Activated naive CD4-positive, alpha-beta T cell treated with anti-CD3 and anti-CD28 coated beads, Interleukin-2, amount 50 U/mL, for 24 hours (primary cell): ENCODE results near the gene DNAI1.
"Not testable (repeated sequence)": the region's sequence is repeated elsewhere in the genome, so short reads cannot be mapped to it uniquely, and the experiment has no call there.

Source experiments
- H3K27ac Mint-ChIP-seq: one replicate; pipeline ENCODE4 v1.8.0; 2021; ENCODE audit warnings: mild to moderate bottlenecking, mixed read lengths
- H3K27me3 Mint-ChIP-seq: one replicate; pipeline ENCODE4 v1.8.0; 2021; ENCODE audit warnings: mixed read lengths
- H3K36me3 Mint-ChIP-seq: one replicate; pipeline ENCODE4 v1.8.0; 2021; ENCODE audit warnings: mixed read lengths
- H3K4me1 Mint-ChIP-seq: one replicate; pipeline ENCODE4 v1.8.0; 2021; ENCODE audit warnings: mixed read lengths
- H3K4me3 Mint-ChIP-seq: one replicate; pipeline ENCODE4 v1.8.0; 2021; ENCODE audit warnings: mild to moderate bottlenecking, mixed read lengths
- H3K9me3 Mint-ChIP-seq: one replicate; pipeline ENCODE4 v1.8.0; 2021; ENCODE audit warnings: mixed read lengths

DNAI1 gene

GRCh38 chr9:34458013-34458958 lies at the start of gene DNAI1, which contains the start of gene FAM219A:
Gene DNAI1, plus strand, starts transcription at chr9:34458805. Its CDS starts 201 bp downstream, at chr9:34459006.
Gene FAM219A, minus strand, starts transcription at chr9:34458570. Its CDS starts 307 bp downstream, at chr9:34458263.
- peak within 1 kb of the TSS; percentile 93 for H3K4me3 Mint-ChIP-seq
- no peaks in the 10 kb centered on the region for H3K27me3 Mint-ChIP-seq
- no peaks in the 10 kb centered on the region for H3K9me3 Mint-ChIP-seq
- H3K36me3 Mint-ChIP-seq = no peaks in the 10 kb centered on the region
- peaks cover 39% of the 10 kb centered on the region for H3K4me1 Mint-ChIP-seq
- peak within 1 kb of the TSS; percentile 85 for H3K27ac Mint-ChIP-seq

- no peaks in the 10 kb centered on the region for H3K9me3 Mint-ChIP-seq
- H3K4me3 Mint-ChIP-seq = no peak overlapping the region
- no peaks in the 10 kb centered on the region for H3K27me3 Mint-ChIP-seq
- H3K4me1 Mint-ChIP-seq = no peaks in the 10 kb centered on the region
- H3K27ac Mint-ChIP-seq = no peak overlapping the region
- peaks cover 4% of the 10 kb centered on the region for H3K36me3 Mint-ChIP-seq
These were observed 49.5 kb upstream of the DNAI1 start for GRCh38 chr9:34409154-34409553.

- Mint-ChIP-seq H3K9me3 (no peaks in the 10 kb centered on the region), H3K4me1 (no peaks in the 10 kb centered on the region), H3K27me3 (no peaks in the 10 kb centered on the region), H3K36me3 (peaks cover 4% of the 10 kb centered on the region), H3K4me3 (no peak overlapping the region), H3K27ac (no peak overlapping the region)
These were observed 46.3 kb upstream of the DNAI1 start for GRCh38 chr9:34412336-34412735.

- Mint-ChIP-seq H3K27me3 (no peaks in the 10 kb centered on the region), H3K4me3 (no peak overlapping the region), H3K36me3 (peaks cover 4% of the 10 kb centered on the region), H3K9me3 (no peaks in the 10 kb centered on the region), H3K4me1 (no peaks in the 10 kb centered on the region), H3K27ac (no peak overlapping the region)
These were observed 45.3 kb upstream of the DNAI1 start for GRCh38 chr9:34413231-34413852.

GRCh38 chr9:34417734-34418133 lies 40.9 kb upstream of the DNAI1 start:
- Mint-ChIP-seq H3K4me1 (no peaks in the 10 kb centered on the region), H3K9me3 (no peaks in the 10 kb centered on the region), H3K36me3 (peaks cover under 1% of the 10 kb centered on the region), H3K4me3 (no peak overlapping the region), H3K27ac (no peak overlapping the region), H3K27me3 (no peaks in the 10 kb centered on the region)

- Mint-ChIP-seq H3K36me3 (peaks cover 1% of the 10 kb centered on the region), H3K4me3 (no peak overlapping the region), H3K9me3 (no peaks in the 10 kb centered on the region), H3K4me1 (no peaks in the 10 kb centered on the region), H3K27me3 (no peaks in the 10 kb centered on the region), H3K27ac (no peak overlapping the region)
These were observed 38.7 kb upstream of the DNAI1 start for GRCh38 chr9:34419716-34420504.

GRCh38 chr9:34426347-34427074 lies 32.1 kb upstream of the DNAI1 start:
- no peak overlapping the region for H3K4me3 Mint-ChIP-seq
- peaks cover 1% of the 10 kb centered on the region for H3K36me3 Mint-ChIP-seq
- H3K27ac Mint-ChIP-seq = no peak overlapping the region
- no peaks in the 10 kb centered on the region for H3K9me3 Mint-ChIP-seq
- no peaks in the 10 kb centered on the region for H3K27me3 Mint-ChIP-seq
- no peaks in the 10 kb centered on the region for H3K4me1 Mint-ChIP-seq

- Mint-ChIP-seq H3K36me3 (no peaks in the 10 kb centered on the region), H3K27ac (no peak overlapping the region), H3K9me3 (no peaks in the 10 kb centered on the region), H3K4me3 (no peak overlapping the region), H3K27me3 (no peaks in the 10 kb centered on the region), H3K4me1 (no peaks in the 10 kb centered on the region)
These were observed 30.2 kb upstream of the DNAI1 start for GRCh38 chr9:34428325-34428958.

GRCh38 chr9:34430843-34431437 lies 27.7 kb upstream of the DNAI1 start:
- H3K27ac Mint-ChIP-seq = no peak overlapping the region
- H3K27me3 Mint-ChIP-seq = no peaks in the 10 kb centered on the region
- no peaks in the 10 kb centered on the region for H3K36me3 Mint-ChIP-seq
- H3K9me3 Mint-ChIP-seq = no peaks in the 10 kb centered on the region
- H3K4me1 Mint-ChIP-seq = no peaks in the 10 kb centered on the region
- no peak overlapping the region for H3K4me3 Mint-ChIP-seq

GRCh38 chr9:34431667-34432066 lies 26.9 kb upstream of the DNAI1 start:
- no peak overlapping the region for H3K4me3 Mint-ChIP-seq
- no peak overlapping the region for H3K27ac Mint-ChIP-seq
- no peaks in the 10 kb centered on the region for H3K4me1 Mint-ChIP-seq
- H3K27me3 Mint-ChIP-seq = no peaks in the 10 kb centered on the region
- no peaks in the 10 kb centered on the region for H3K36me3 Mint-ChIP-seq
- H3K9me3 Mint-ChIP-seq = no peaks in the 10 kb centered on the region

GRCh38 chr9:34437006-34437925 lies 21.3 kb upstream of the DNAI1 start:
- no peaks in the 10 kb centered on the region for H3K9me3 Mint-ChIP-seq
- no peak overlapping the region for H3K27ac Mint-ChIP-seq
- H3K4me1 Mint-ChIP-seq = peaks cover 14% of the 10 kb centered on the region
- no peaks in the 10 kb centered on the region for H3K27me3 Mint-ChIP-seq
- H3K36me3 Mint-ChIP-seq = peaks cover 3% of the 10 kb centered on the region
- H3K4me3 Mint-ChIP-seq = no peak overlapping the region

- not testable (repeated sequence) for H3K4me3 Mint-ChIP-seq, H3K27ac Mint-ChIP-seq, H3K9me3 Mint-ChIP-seq, H3K27me3 Mint-ChIP-seq, H3K36me3 Mint-ChIP-seq
- H3K4me1 Mint-ChIP-seq = peaks cover 14% of the 10 kb centered on the region
These were observed 20.7 kb upstream of the DNAI1 start for GRCh38 chr9:34437926-34438307.

- H3K9me3 Mint-ChIP-seq, H3K27me3 Mint-ChIP-seq, H3K27ac Mint-ChIP-seq, H3K36me3 Mint-ChIP-seq, H3K4me3 Mint-ChIP-seq: not testable (repeated sequence)
- peaks cover 14% of the 10 kb centered on the region for H3K4me1 Mint-ChIP-seq
These were observed 20.1 kb upstream of the DNAI1 start for GRCh38 chr9:34438465-34438864.

GRCh38 chr9:34440017-34440416 lies 18.6 kb upstream of the DNAI1 start:
- H3K4me3 Mint-ChIP-seq = no peak overlapping the region
- peaks cover 14% of the 10 kb centered on the region for H3K4me1 Mint-ChIP-seq
- H3K36me3 Mint-ChIP-seq = peaks cover 3% of the 10 kb centered on the region
- H3K9me3 Mint-ChIP-seq = no peaks in the 10 kb centered on the region
- H3K27me3 Mint-ChIP-seq = no peaks in the 10 kb centered on the region
- no peak overlapping the region for H3K27ac Mint-ChIP-seq
